Hepatocyte (in vitro differentiated cells): ENCODE data around the gene ESPL1. TPM values are rescaled to one million over a fixed set of nuclear protein-coding genes. Genes with fewer than 3 reads are reported as not detected.

Source experiments
- DNase-seq: peaks from one replicate; pipeline ENCODE4 v3.0.0-alpha.2; 2016; ENCODE audit warnings: low spot score
- H2AFZ ChIP-seq: fragments of 200-600 bp; sonication (generic); 2 replicates; pipeline ENCODE4 v1.6.0; 2016; ENCODE audit warnings: antibody characterized with exemption, mild to moderate bottlenecking
- H3K27ac ChIP-seq: fragments of 200-600 bp; sonication (generic); 2 replicates; pipeline ENCODE4 v1.5.1; 2016; ENCODE audit warnings: mild to moderate bottlenecking
- H3K27me3 ChIP-seq: fragments of 200-600 bp; sonication (generic); 2 replicates; pipeline ENCODE4 v1.6.1; 2016
- H3K36me3 ChIP-seq: fragments of 200-600 bp; sonication (generic); replicated peaks from 2 replicates; pipeline ENCODE4 v1.5.1; 2016; ENCODE audit warnings: low read depth; ENCODE audit not compliant: insufficient read depth
- H3K4me1 ChIP-seq: fragments of 200-600 bp; sonication (generic); 2 replicates; pipeline ENCODE4 v1.5.1; 2016; ENCODE audit warnings: mild to moderate bottlenecking, moderate library complexity; ENCODE audit not compliant: insufficient read depth
- H3K4me2 ChIP-seq: fragments of 200-600 bp; sonication (generic); 2 replicates; pipeline ENCODE4 v1.6.0; 2016
- H3K4me3 ChIP-seq: fragments of 200-600 bp; sonication (generic); 2 replicates; pipeline ENCODE4 v1.5.1; 2016; ENCODE audit warnings: mild to moderate bottlenecking
- H3K79me2 ChIP-seq: fragments of 200-600 bp; sonication (generic); 2 replicates; pipeline ENCODE4 v1.6.0; 2017; ENCODE audit warnings: mild to moderate bottlenecking
- H3K9me2 ChIP-seq: fragments of 200-600 bp; sonication (generic); replicated peaks from 2 replicates; pipeline ENCODE4 v1.6.0; 2017; ENCODE audit warnings: mild to moderate bottlenecking; ENCODE audit not compliant: insufficient read depth
- H3K9me3 ChIP-seq: fragments of 200-600 bp; sonication (generic); 2 replicates; pipeline ENCODE4 v1.5.1; 2016; ENCODE audit warnings: low read depth, mild to moderate bottlenecking
- H4K20me1 ChIP-seq: fragments of 200-600 bp; sonication (generic); 2 replicates; pipeline ENCODE4 v1.6.0; 2016; ENCODE audit warnings: mild to moderate bottlenecking; ENCODE audit not compliant: insufficient read depth, poor library complexity, severe bottlenecking
- CTCF ChIP-seq: fragments of 200-600 bp; sonication (generic); IDR thresholded peaks from 2 replicates; pipeline ENCODE4 v1.5.1; 2016; ENCODE audit warnings: antibody characterized with exemption, mild to moderate bottlenecking; ENCODE audit not compliant: poor library complexity
- EZH2 ChIP-seq: fragments of 200-600 bp; sonication (generic); IDR thresholded peaks from 2 replicates; pipeline ENCODE4 v1.6.1; 2016; ENCODE audit warnings: antibody characterized with exemption, mild to moderate bottlenecking, borderline replicate concordance
- EZH2phosphoT487 ChIP-seq: fragments of 200-600 bp; sonication (generic); IDR thresholded peaks from one replicate; pipeline ENCODE4 v1.6.1; 2018; ENCODE audit warnings: antibody characterized with exemption, mild to moderate bottlenecking, low read depth, moderate library complexity; ENCODE audit not compliant: unreplicated experiment, severe bottlenecking
- WGBS: methylation state at CpG from one replicate; pipeline ENCODE4 v1.1.6; 2016; ENCODE audit warnings: low lambda C conversion rate; ENCODE audit errors: missing lambda C conversion rate; 5-methylcytosine and 5-hydroxymethylcytosine counted together
- polyA plus RNA-seq: library from polyadenylated mRNA; unstranded; fragments of >200 nt; fragmentation: Nextera tagmentation; extraction: Ambion mirVana; gene quantifications from 2 replicates; pipeline ENCODE4 v1.2.1, GENCODE V29; 2016
- total RNA-seq: library from RNA; depleted of rRNA; stranded (reverse); fragments of >200 nt; gene quantifications from 2 replicates; pipeline ENCODE4 v1.2.3, GENCODE V29; 2014

ESPL1 gene
- total and polyA plus RNA-seq, 2 experiments from 2014 or later: 5.8 to 7.6 TPM

GRCh38 chr12:53232646-53233461 is 35.2 kb upstream of the ESPL1 start:
- H3K79me2 ChIP-seq: peaks cover 9% of the 10 kb centered on the region
- H3K27ac ChIP-seq: peak overlapping the region; percentile 92
- DNase-seq: peak; percentile 72
- TF ChIP-seq EZH2phosphoT487: no peak
- no peaks in the 10 kb centered on the region for H3K9me3 ChIP-seq
- no peaks in the 10 kb centered on the region for H4K20me1 ChIP-seq
- H2AFZ ChIP-seq: peak overlapping the region; percentile 29
- no peaks in the 10 kb centered on the region for H3K9me2 ChIP-seq
- no peaks in the 10 kb centered on the region for H3K36me3 ChIP-seq
- H3K27me3 ChIP-seq: no peaks in the 10 kb centered on the region
- peak overlapping the region; percentile 94 for H3K4me2 ChIP-seq
- H3K4me3 ChIP-seq: peak overlapping the region; percentile 27
- 23% methylated on average over 10 of the region's 11 CpGs for WGBS
- peaks cover 28% of the 10 kb centered on the region for H3K4me1 ChIP-seq

- TF ChIP-seq CTCF (no peak), EZH2 (no peak), EZH2phosphoT487 (no peak)
- peak overlapping the region; percentile 94 for H3K4me2 ChIP-seq
- no peaks in the 10 kb centered on the region for H3K9me3 ChIP-seq
- no peak overlapping the region for H3K4me3 ChIP-seq
- 47% methylated on average over 7 of the region's 7 CpGs for WGBS
- H3K9me2 ChIP-seq: no peaks in the 10 kb centered on the region
- H3K4me1 ChIP-seq: peaks cover 28% of the 10 kb centered on the region
- no peaks in the 10 kb centered on the region for H3K36me3 ChIP-seq
- peaks cover 9% of the 10 kb centered on the region for H3K79me2 ChIP-seq
- no peak overlapping the region for H2AFZ ChIP-seq
- H3K27ac ChIP-seq: peak overlapping the region; percentile 92
- no peak for DNase-seq
- H3K27me3 ChIP-seq: no peaks in the 10 kb centered on the region
- no peaks in the 10 kb centered on the region for H4K20me1 ChIP-seq
Measured at GRCh38 chr12:53233671-53234121, 34.4 kb upstream of the ESPL1 start.

DNA sequence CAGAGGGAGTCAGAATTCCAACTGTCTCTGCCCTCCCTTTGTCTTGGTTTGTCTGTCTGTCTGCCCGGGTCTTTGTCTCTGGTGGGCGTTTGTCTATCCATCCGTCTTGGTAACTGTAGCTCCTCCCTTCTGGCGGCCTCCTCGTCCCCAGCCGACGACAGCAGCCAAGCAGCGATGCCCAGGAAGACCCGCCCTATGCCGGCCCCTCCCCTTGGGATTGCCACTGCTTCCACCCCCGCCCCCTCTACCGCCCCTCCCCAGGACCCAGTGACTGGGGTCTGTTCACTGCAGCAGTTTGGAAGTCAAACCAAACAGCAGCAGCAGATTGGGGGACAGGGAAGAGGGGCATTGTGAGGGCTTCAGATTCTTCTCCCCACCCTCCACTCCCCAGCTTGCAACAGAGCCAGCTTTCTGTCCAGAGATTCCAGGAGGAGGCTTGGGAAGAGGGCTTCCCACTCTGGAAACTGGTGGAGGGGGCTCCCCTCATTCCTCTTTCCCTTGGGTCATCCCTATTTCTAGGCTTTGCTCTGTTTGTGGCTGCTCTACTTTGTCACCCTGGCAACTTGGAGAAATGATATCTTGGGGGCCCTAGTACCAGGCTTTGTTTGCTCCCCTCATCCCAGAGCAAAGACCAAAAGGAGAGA is 33.7 kb upstream of the ESPL1 start:
- no peak for TF ChIP-seq EZH2phosphoT487
- no peak for TF ChIP-seq CTCF
- TF ChIP-seq EZH2: no peak
- H3K4me2 ChIP-seq: peak overlapping the region; percentile 94
- H3K9me3 ChIP-seq: no peaks in the 10 kb centered on the region
- H4K20me1 ChIP-seq: no peaks in the 10 kb centered on the region
- DNase-seq: peak; percentile 61
- no peaks in the 10 kb centered on the region for H3K36me3 ChIP-seq
- no peaks in the 10 kb centered on the region for H3K27me3 ChIP-seq
- H3K9me2 ChIP-seq: no peaks in the 10 kb centered on the region
- WGBS: 1% methylated on average over 11 of the region's 12 CpGs
- no peak overlapping the region for H2AFZ ChIP-seq
- H3K4me3 ChIP-seq: no peak overlapping the region
- H3K79me2 ChIP-seq: peaks cover 9% of the 10 kb centered on the region
- H3K27ac ChIP-seq: peak overlapping the region; percentile 92
- peaks cover 28% of the 10 kb centered on the region for H3K4me1 ChIP-seq

DNA sequence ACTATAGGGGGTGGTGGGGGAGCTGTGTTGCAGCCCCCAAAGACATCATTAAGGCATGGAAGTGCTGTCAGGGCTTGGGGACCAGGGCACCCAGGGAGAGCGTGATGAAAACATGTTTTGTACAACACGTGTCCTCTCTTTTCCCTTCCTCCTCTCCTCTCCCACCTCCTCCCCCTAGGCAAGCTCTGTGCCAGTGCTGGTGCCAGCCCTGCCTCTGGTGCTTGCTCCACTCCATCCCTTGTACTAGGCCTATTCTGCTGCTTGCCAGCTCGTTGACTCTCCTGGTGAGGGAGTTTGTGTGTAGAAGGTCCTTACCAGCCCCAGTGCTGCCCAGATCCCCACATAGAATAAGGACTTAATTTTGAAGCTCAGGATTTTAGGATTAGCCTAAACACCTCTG is 32.9 kb upstream of the ESPL1 start:
- TF ChIP-seq EZH2 (no peak), CTCF (no peak), EZH2phosphoT487 (no peak)
- Histone ChIP-seq H3K27ac (peak overlapping the region; percentile 92), H3K4me3 (no peak overlapping the region), H3K27me3 (no peaks in the 10 kb centered on the region), H4K20me1 (no peaks in the 10 kb centered on the region), H3K79me2 (peaks cover 9% of the 10 kb centered on the region), H3K4me2 (no peak overlapping the region), H3K4me1 (peaks cover 28% of the 10 kb centered on the region), H2AFZ (no peak overlapping the region), H3K36me3 (no peaks in the 10 kb centered on the region), H3K9me3 (no peaks in the 10 kb centered on the region), H3K9me2 (no peaks in the 10 kb centered on the region)
- no peak for DNase-seq
- WGBS: 72% methylated on average over 3 of the region's 3 CpGs
